ENCODE results near the gene ENO3. TPM values are rescaled to one million over a fixed set of nuclear protein-coding genes. Genes with fewer than 3 reads are reported as not detected.

ENO3 gene
- total RNA-seq, 1 donor from 2014 or later: 1,073 TPM

Small RNA genes lying within 50 kb of the gene (microRNA-seq; reads per million reads assigned to microRNA genes)
- not detected for gene MIR6864
- gene MIR6865: not detected

Other genes starting within 250 kb of the ENO3 start
- gene PELP1, start 247.0 kb upstream of the ENO3 start, total RNA-seq: 31.3 and 52.0 TPM in 2 replicates
- gene ARRB2, start 240.5 kb upstream of the ENO3 start, total RNA-seq: 7.8 and 10.8 TPM in 2 replicates
- 31.0 and 32.7 TPM in 2 replicates for gene MED11, start 219.7 kb upstream of the ENO3 start, total RNA-seq
- gene ZMYND15, start 211.3 kb upstream of the ENO3 start, total RNA-seq: 0.05 TPM in 1 of 2 replicates, not detected in the other
- 0.57 and 1.1 TPM in 2 replicates for gene CXCL16, start 211.2 kb upstream of the ENO3 start, total RNA-seq
- not detected in 2 replicates for gene TM4SF5, start 179.2 kb upstream of the ENO3 start, total RNA-seq
- 0.73 TPM in 1 of 2 replicates, not detected in the other for gene VMO1, start 164.8 kb upstream of the ENO3 start, total RNA-seq
- not detected in 2 replicates for gene GLTPD2, start 162.2 kb upstream of the ENO3 start, total RNA-seq
- 185 and 231 TPM in 2 replicates for gene PSMB6, start 155.0 kb upstream of the ENO3 start, total RNA-seq
- 6.7 and 9.8 TPM in 2 replicates for gene PLD2, start 144.0 kb upstream of the ENO3 start, total RNA-seq
- 17.6 and 18.1 TPM in 2 replicates for gene MINK1, start 117.8 kb upstream of the ENO3 start, total RNA-seq
- 0.42 and 0.94 TPM in 2 replicates for gene C17orf107, start 51.6 kb upstream of the ENO3 start, total RNA-seq
- gene CHRNE, start 48.0 kb upstream of the ENO3 start, total RNA-seq: not detected in 2 replicates
- not detected in 2 replicates for gene GP1BA, start 18.8 kb upstream of the ENO3 start, total RNA-seq
- 87.4 and 100 TPM in 2 replicates for gene SLC25A11, start 11.1 kb upstream of the ENO3 start, total RNA-seq
- 40.1 and 53.3 TPM in 2 replicates for gene RNF167, start 10.9 kb upstream of the ENO3 start, total RNA-seq
- 1,067 and 1,213 TPM in 2 replicates for gene PFN1, start 2.6 kb upstream of the ENO3 start, total RNA-seq
- gene SPAG7, start 16.7 kb downstream of the ENO3 start, total RNA-seq: 114 and 133 TPM in 2 replicates
- 13.7 and 23.8 TPM in 2 replicates for gene CAMTA2, start 36.6 kb downstream of the ENO3 start, total RNA-seq
- 0.62 TPM in 1 of 2 replicates, not detected in the other for gene INCA1, start 46.4 kb downstream of the ENO3 start, total RNA-seq
- 146 and 162 TPM in 2 replicates for gene KIF1C, start 46.8 kb downstream of the ENO3 start, total RNA-seq
- not detected in 2 replicates for gene SLC52A1, start 84.3 kb downstream of the ENO3 start, total RNA-seq
- gene ZFP3, start 127.3 kb downstream of the ENO3 start, total RNA-seq: 0.16 and 0.32 TPM in 2 replicates
- gene ZNF232, start 160.8 kb downstream of the ENO3 start, total RNA-seq: 6.3 and 6.5 TPM in 2 replicates
- 0.11 and 0.16 TPM in 2 replicates for gene USP6, start 164.9 kb downstream of the ENO3 start, total RNA-seq
- gene ZNF594, start 240.7 kb downstream of the ENO3 start, total RNA-seq: 4.9 and 5.9 TPM in 2 replicates

Measured in myocyte (in vitro differentiated cells).